OCI-LY1 (cell line): ENCODE data around the gene RERE.

ENCODE experiments used
- H2AFZ ChIP-seq: fragments of 200-600 bp; sonication (generic), shearing (Covaris generic); 2 replicates; pipeline ENCODE4 v1.6.0; 2014; ENCODE audit warnings: antibody characterized with exemption, mild to moderate bottlenecking, low read length
- H3F3A ChIP-seq: fragments of 200-600 bp; sonication (generic), shearing (Covaris generic); 2 replicates; pipeline ENCODE4 v1.6.0; 2014; ENCODE audit warnings: mild to moderate bottlenecking, antibody characterized with exemption, low read length, moderate library complexity; ENCODE audit not compliant: insufficient read depth
- H3K27ac ChIP-seq: fragments of 200-600 bp; sonication (generic); 2 replicates; pipeline ENCODE4 v1.5.1; 2014; ENCODE audit warnings: low read length, mixed run types, mild to moderate bottlenecking, low read depth; ENCODE audit not compliant: poor library complexity, severe bottlenecking
- H3K27me3 ChIP-seq: fragments of 200-600 bp; sonication (generic); 2 replicates; pipeline ENCODE4 v1.6.0; 2014; ENCODE audit warnings: antibody characterized with exemption, mild to moderate bottlenecking, low read length, moderate library complexity; ENCODE audit not compliant: insufficient read depth
- H3K36me3 ChIP-seq: fragments of 200-600 bp; sonication (generic); 2 replicates; pipeline ENCODE4 v1.6.1; 2014; ENCODE audit warnings: mild to moderate bottlenecking, antibody characterized with exemption, low read length, moderate library complexity, mixed read lengths; ENCODE audit not compliant: insufficient read depth
- H3K4me1 ChIP-seq: fragments of 200-600 bp; sonication (generic); 2 replicates; pipeline ENCODE4 v1.5.1; 2014; ENCODE audit warnings: mild to moderate bottlenecking, low read length, moderate library complexity; ENCODE audit not compliant: insufficient read depth, severe bottlenecking
- H3K4me2 ChIP-seq: fragments of 200-600 bp; sonication (generic), shearing (Covaris generic); 2 replicates; pipeline ENCODE4 v1.6.1; 2014; ENCODE audit warnings: low read length
- H3K4me3 ChIP-seq: fragments of 200-600 bp; sonication (generic); 2 replicates; pipeline ENCODE4 v1.5.1; 2014; ENCODE audit warnings: low read length, low read depth, mild to moderate bottlenecking, mixed read lengths; ENCODE audit not compliant: poor library complexity, severe bottlenecking
- H3K79me2 ChIP-seq: fragments of 200-600 bp; shearing (Covaris generic); 2 replicates; pipeline ENCODE4 v1.6.1; 2016; ENCODE audit warnings: mixed run types, low read length, mixed read lengths; ENCODE audit not compliant: insufficient read depth
- H3K9ac ChIP-seq: fragments of 200-600 bp; sonication (generic), shearing (Covaris generic); 2 replicates; pipeline ENCODE4 v1.6.1; 2014; ENCODE audit warnings: mild to moderate bottlenecking, low read length, mixed read lengths
- H3K9me2 ChIP-seq: fragments of 200-600 bp; sonication (generic), shearing (Covaris generic); 2 replicates; pipeline ENCODE4 v1.6.1; 2014; ENCODE audit warnings: low read depth, mild to moderate bottlenecking, low read length, mixed read lengths
- H3K9me3 ChIP-seq: fragments of 200-600 bp; shearing (Covaris generic); 2 replicates; pipeline ENCODE4 v1.6.1; 2014; ENCODE audit warnings: low read length, mixed read lengths
- H4K20me1 ChIP-seq: fragments of 200-600 bp; sonication (generic), shearing (Covaris generic); 2 replicates; pipeline ENCODE4 v1.6.0; 2016; ENCODE audit warnings: mild to moderate bottlenecking, low read length; ENCODE audit not compliant: insufficient read depth
- EZH2 ChIP-seq: fragments of 200-600 bp; sonication (generic), shearing (Covaris generic); IDR thresholded peaks from 2 replicates; pipeline ENCODE4 v1.8.0; 2017; ENCODE audit warnings: borderline replicate concordance, mixed run types, mild to moderate bottlenecking, antibody characterized with exemption, low read length, moderate library complexity, mixed read lengths
- TF ChIP-seq, protein P1 (sequence below): fragments of 200-600 bp; sonication (generic), shearing (Covaris generic); IDR thresholded peaks from 2 replicates; pipeline ENCODE4 v1.5.1; 2017; ENCODE audit warnings: mild to moderate bottlenecking, antibody characterized with exemption, low read length, moderate library complexity, mixed read lengths

RERE gene

DNA sequence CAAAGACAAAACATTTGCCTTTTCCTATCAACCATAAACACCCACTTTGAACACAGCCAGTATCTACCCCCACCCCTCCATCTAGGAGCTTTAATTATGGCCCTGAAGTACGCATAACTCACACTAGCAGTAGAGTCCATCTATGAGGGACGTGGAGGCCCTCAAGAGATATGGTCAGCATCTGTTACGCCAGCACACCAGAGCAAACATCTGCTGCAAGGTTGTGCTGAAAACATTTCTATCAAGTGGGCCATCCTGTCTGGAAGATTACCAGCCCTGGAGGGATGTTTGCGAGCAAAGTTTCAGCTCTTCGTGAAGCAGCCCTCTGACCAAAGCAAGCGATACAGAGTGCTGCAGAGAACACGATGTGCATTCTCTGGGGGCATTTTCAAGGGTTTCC is 424.9 kb downstream of the RERE start:
- Histone ChIP-seq H3K9me3 (no peaks in the 10 kb centered on the region), H3K9ac (no peak overlapping the region), H2AFZ (no peak overlapping the region), H3K36me3 (peaks cover 93% of the 10 kb centered on the region), H3K4me2 (no peak overlapping the region), H3F3A (no peaks in the 10 kb centered on the region; the same call in 1 of the 2 replicates), H3K9me2 (no peaks in the 10 kb centered on the region), H3K79me2 (peaks cover 93% of the 10 kb centered on the region), H3K27ac (no peak overlapping the region), H4K20me1 (peaks cover 2% of the 10 kb centered on the region), H3K4me3 (no peak overlapping the region), H3K27me3 (no peaks in the 10 kb centered on the region), H3K4me1 (peaks cover 42% of the 10 kb centered on the region)
- TF ChIP-seq, protein P1, sequence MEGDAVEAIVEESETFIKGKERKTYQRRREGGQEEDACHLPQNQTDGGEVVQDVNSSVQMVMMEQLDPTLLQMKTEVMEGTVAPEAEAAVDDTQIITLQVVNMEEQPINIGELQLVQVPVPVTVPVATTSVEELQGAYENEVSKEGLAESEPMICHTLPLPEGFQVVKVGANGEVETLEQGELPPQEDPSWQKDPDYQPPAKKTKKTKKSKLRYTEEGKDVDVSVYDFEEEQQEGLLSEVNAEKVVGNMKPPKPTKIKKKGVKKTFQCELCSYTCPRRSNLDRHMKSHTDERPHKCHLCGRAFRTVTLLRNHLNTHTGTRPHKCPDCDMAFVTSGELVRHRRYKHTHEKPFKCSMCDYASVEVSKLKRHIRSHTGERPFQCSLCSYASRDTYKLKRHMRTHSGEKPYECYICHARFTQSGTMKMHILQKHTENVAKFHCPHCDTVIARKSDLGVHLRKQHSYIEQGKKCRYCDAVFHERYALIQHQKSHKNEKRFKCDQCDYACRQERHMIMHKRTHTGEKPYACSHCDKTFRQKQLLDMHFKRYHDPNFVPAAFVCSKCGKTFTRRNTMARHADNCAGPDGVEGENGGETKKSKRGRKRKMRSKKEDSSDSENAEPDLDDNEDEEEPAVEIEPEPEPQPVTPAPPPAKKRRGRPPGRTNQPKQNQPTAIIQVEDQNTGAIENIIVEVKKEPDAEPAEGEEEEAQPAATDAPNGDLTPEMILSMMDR: no peak
- no peak for TF ChIP-seq EZH2

DNA sequence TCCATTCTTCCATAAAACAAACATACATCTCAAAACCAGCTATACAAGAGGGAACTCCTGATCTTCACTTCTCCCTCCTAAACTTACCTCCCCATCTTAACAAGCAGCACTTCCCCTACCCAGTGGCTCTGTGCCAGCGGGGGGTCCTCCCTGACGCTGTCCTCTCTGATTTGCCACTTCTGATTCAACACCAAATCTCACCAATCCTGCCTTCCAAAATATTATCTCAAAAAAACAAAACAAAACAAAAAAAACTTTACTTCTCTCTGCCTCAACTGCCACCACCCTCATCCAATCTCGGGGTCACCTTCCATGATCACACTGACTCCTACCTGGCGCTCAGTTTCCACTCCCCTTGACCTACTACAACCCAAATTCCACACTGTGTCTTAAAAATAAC is 426.7 kb downstream of the RERE start:
- H3K27ac ChIP-seq: no peak overlapping the region
- H4K20me1 ChIP-seq: peaks cover 2% of the 10 kb centered on the region

DNA sequence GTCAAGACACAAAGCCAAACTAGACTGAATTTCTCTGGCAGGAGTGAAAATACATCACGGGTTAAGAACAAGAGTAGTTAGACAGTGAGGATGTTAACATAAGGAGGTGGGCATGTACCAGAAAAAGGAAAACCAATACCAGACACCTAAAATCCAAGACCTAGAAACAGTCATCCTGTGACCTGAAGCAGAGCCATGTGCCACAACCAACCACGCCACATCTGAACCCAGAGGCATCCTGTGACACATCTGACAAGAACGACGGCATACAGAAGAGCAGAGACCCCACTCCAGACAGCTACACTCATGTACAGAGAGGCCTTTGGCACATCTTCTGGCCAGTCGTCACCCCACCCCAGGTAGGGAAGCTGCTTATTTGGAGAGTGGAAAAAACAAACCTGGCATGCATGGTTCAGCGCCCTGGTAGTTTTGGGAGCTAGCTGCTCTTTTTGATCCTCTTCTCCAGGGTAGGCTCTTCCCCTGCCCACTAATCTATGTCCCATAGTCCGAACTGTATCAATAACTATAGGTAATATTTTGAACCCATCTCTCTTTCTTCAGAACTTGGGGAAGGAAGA is 427.4 kb downstream of the RERE start:
- H3K27ac ChIP-seq: no peak overlapping the region
- peaks cover 19% of the 10 kb centered on the region for H3K4me1 ChIP-seq
- peaks cover 2% of the 10 kb centered on the region for H4K20me1 ChIP-seq
- no peaks in the 10 kb centered on the region for H3K27me3 ChIP-seq
- no peak overlapping the region for H3K4me2 ChIP-seq
- no peaks in the 10 kb centered on the region for H3K9me3 ChIP-seq
- H3K9me2 ChIP-seq: no peaks in the 10 kb centered on the region
- H3K79me2 ChIP-seq: peaks cover 94% of the 10 kb centered on the region
- H3K4me3 ChIP-seq: no peak overlapping the region
- TF ChIP-seq, protein P1: no peak
- no peak for TF ChIP-seq EZH2
- H3F3A ChIP-seq: no peaks in the 10 kb centered on the region
- H2AFZ ChIP-seq: no peak overlapping the region
- no peak overlapping the region for H3K9ac ChIP-seq
- peaks cover 91% of the 10 kb centered on the region for H3K36me3 ChIP-seq

More for the DNA sequence above, 426.7 kb downstream of the RERE start:
- Histone ChIP-seq H3K4me3 (no peak overlapping the region), H3K9me3 (no peaks in the 10 kb centered on the region), H3F3A (no peaks in the 10 kb centered on the region), H3K9ac (no peak overlapping the region), H3K27me3 (no peaks in the 10 kb centered on the region), H3K79me2 (peaks cover 93% of the 10 kb centered on the region), H3K4me2 (no peak overlapping the region), H3K9me2 (no peaks in the 10 kb centered on the region), H3K36me3 (peaks cover 90% of the 10 kb centered on the region), H2AFZ (no peak overlapping the region), H3K4me1 (peaks cover 25% of the 10 kb centered on the region)
- TF ChIP-seq EZH2: no peak
- TF ChIP-seq, protein P1: no peak
